GM21723 (cell line): ENCODE measurements around the gene KISS1R.
A peak's percentile ranks its signal among the peaks of the same experiment; 100 is the strongest.

Experiments used
- ATAC-seq: cut with Tn5 transposase; IDR thresholded peaks from one replicate; pipeline ENCODE4 v1.9.1; 2021; ENCODE audit warnings: mild to moderate bottlenecking, moderate library complexity; ENCODE audit not compliant: unreplicated experiment

KISS1R gene

GRCh38 chr19:899336-900042 lies 17.6 kb upstream of the KISS1R start:
- no peak for ATAC-seq

GRCh38 chr19:900043-900301 lies 17.2 kb upstream of the KISS1R start:
- no peak for ATAC-seq

GRCh38 chr19:900302-901111 lies 16.6 kb upstream of the KISS1R start:
- no peak for ATAC-seq

- no peak for ATAC-seq
These were observed 15.7 kb upstream of the KISS1R start for GRCh38 chr19:901216-902092.

GRCh38 chr19:902093-902370 lies 15.1 kb upstream of the KISS1R start:
- ATAC-seq = no peak

- ATAC-seq = no peak
These were observed 14.5 kb upstream of the KISS1R start for GRCh38 chr19:902446-903226.

GRCh38 chr19:903266-903797 lies 13.8 kb upstream of the KISS1R start:
- ATAC-seq = no peak

GRCh38 chr19:904545-904944 lies 12.6 kb upstream of the KISS1R start:
- no peak for ATAC-seq

- no peak for ATAC-seq
These were observed 10.7 kb upstream of the KISS1R start for GRCh38 chr19:906480-906879.

- no peak for ATAC-seq
These were observed 9.8 kb upstream of the KISS1R start for GRCh38 chr19:907183-907853.

- no peak for ATAC-seq
These were observed 5.7 kb upstream of the KISS1R start for GRCh38 chr19:911197-912033.

- ATAC-seq = no peak
These were observed 4.7 kb upstream of the KISS1R start for GRCh38 chr19:912181-913079.

GRCh38 chr19:913080-913748 lies 3.9 kb upstream of the KISS1R start, which contains the start of gene R3HDM4:
R3HDM4 (minus strand) TSS chr19:913219; CDS start chr19:913157, 62 bp downstream.
- peak; percentile 51 for ATAC-seq

- ATAC-seq = no peak
These were observed 349 bp upstream of the KISS1R start for GRCh38 chr19:916645-917322.

GRCh38 chr19:918152-918437 lies 962 bp downstream of the KISS1R start:
- ATAC-seq = no peak

- ATAC-seq = no peak
These were observed 1.5 kb downstream of the KISS1R start for GRCh38 chr19:918481-919198.
